ENCODE results near the gene MGAT4B.

MGAT4B gene

GRCh38 chr5:179762079-179762780 lies 44.4 kb downstream of the MGAT4B start:
- H3K4me3 ChIP-seq (ENCODE audit: low read depth, low read length): no peak overlapping the region
- TF ChIP-seq CTCF (IDR thresholded peaks at IDR 0.05; ENCODE audit: low read depth, low read length): no peak

GRCh38 chr5:179759581-179760551 lies 46.8 kb downstream of the MGAT4B start:
- TF ChIP-seq CTCF (IDR thresholded peaks at IDR 0.05; ENCODE audit: low read depth, low read length): no peak

GRCh38 chr5:179758955-179759354 lies 47.7 kb downstream of the MGAT4B start:
- no peak for TF ChIP-seq CTCF (IDR thresholded peaks at IDR 0.05; ENCODE audit: low read depth, low read length)
- H3K4me3 ChIP-seq (ENCODE audit: low read depth, low read length): no peak overlapping the region

More at GRCh38 chr5:179759581-179760551, 46.8 kb downstream of the MGAT4B start:
- H3K4me3 ChIP-seq (ENCODE audit: low read depth, low read length): no peak overlapping the region

- no peak overlapping the region for H3K4me3 ChIP-seq (ENCODE audit: low read depth, low read length)
- TF ChIP-seq CTCF (IDR thresholded peaks at IDR 0.05; ENCODE audit: low read depth, low read length): no peak
Observed at GRCh38 chr5:179755022-179755421, 51.6 kb downstream of the MGAT4B start.

GRCh38 chr5:179753971-179754370 lies 52.7 kb downstream of the MGAT4B start:
- H3K4me3 ChIP-seq (ENCODE audit: low read depth, low read length): no peak overlapping the region
- TF ChIP-seq CTCF (IDR thresholded peaks at IDR 0.05; ENCODE audit: low read depth, low read length): no peak

GRCh38 chr5:179749857-179750508 lies 56.7 kb downstream of the MGAT4B start:
- no peak overlapping the region for H3K4me3 ChIP-seq (ENCODE audit: low read depth, low read length)
- TF ChIP-seq CTCF (IDR thresholded peaks at IDR 0.05; ENCODE audit: low read depth, low read length): no peak

All from WI38 (cell line).